M059J (cell line): ENCODE data around the gene AP3S1. TPM values are rescaled to one million over a fixed set of nuclear protein-coding genes. Genes with fewer than 3 reads are reported as not detected.
A peak's percentile ranks its signal among the peaks of the same experiment; 100 is the strongest.
"Not testable (repeated sequence)": the region's sequence is repeated elsewhere in the genome, so short reads cannot be mapped to it uniquely, and the experiment has no call there.

Experiments
- DNase-seq: peaks from one replicate; pipeline ENCODE4 v3.0.0-alpha.2; 2012; ENCODE audit warnings: low read depth
- total RNA-seq: library from RNA; depleted of rRNA; stranded (reverse); fragments of >200 nt; shearing (Covaris generic); gene quantifications from 2 replicates; pipeline ENCODE4 v1.2.3, GENCODE V29; 2014; rRNA removed

The AP3S1 gene
- 124 and 161 TPM in 2 replicates for total RNA-seq

GRCh38 chr5:115841382-115842088 lies at the start of gene AP3S1, which contains the start of gene ATG12:
AP3S1 (plus strand) TSS chr5:115841935; CDS start chr5:115842038, 103 bp downstream.
ATG12 (minus strand) TSS chr5:115841565; CDS start chr5:115841552, 13 bp downstream.
- peak; percentile 92 for DNase-seq

- no peak for DNase-seq
Measured at GRCh38 chr5:115795700-115796099, 46.0 kb upstream of the AP3S1 start.

GRCh38 chr5:115796656-115797055 lies 45.1 kb upstream of the AP3S1 start:
- no peak for DNase-seq

- DNase-seq = no peak
Measured at GRCh38 chr5:115798252-115798651, 43.5 kb upstream of the AP3S1 start.

GRCh38 chr5:115800108-115800507 lies 41.6 kb upstream of the AP3S1 start:
- no peak for DNase-seq

GRCh38 chr5:115801152-115801551 lies 40.6 kb upstream of the AP3S1 start:
- no peak for DNase-seq

GRCh38 chr5:115801984-115802383 lies 39.8 kb upstream of the AP3S1 start:
- no peak for DNase-seq

GRCh38 chr5:115806986-115807653 lies 34.6 kb upstream of the AP3S1 start:
- DNase-seq = no peak

- DNase-seq = no peak
Measured at GRCh38 chr5:115807654-115808052, 34.1 kb upstream of the AP3S1 start.

GRCh38 chr5:115808066-115808465 lies 33.7 kb upstream of the AP3S1 start:
- not testable (repeated sequence) for DNase-seq

GRCh38 chr5:115809946-115810345 lies 31.8 kb upstream of the AP3S1 start:
- no peak for DNase-seq

- DNase-seq = no peak
Measured at GRCh38 chr5:115810761-115811160, 31.0 kb upstream of the AP3S1 start.

GRCh38 chr5:115811406-115811805 lies 30.3 kb upstream of the AP3S1 start:
- DNase-seq = no peak

GRCh38 chr5:115812372-115812771 lies 29.4 kb upstream of the AP3S1 start:
- DNase-seq = no peak

- no peak for DNase-seq
Measured at GRCh38 chr5:115813719-115814118, 28.0 kb upstream of the AP3S1 start.

GRCh38 chr5:115815006-115815692 lies 26.6 kb upstream of the AP3S1 start:
- DNase-seq = no peak

- no peak for DNase-seq
Measured at GRCh38 chr5:115815693-115816225, 26.0 kb upstream of the AP3S1 start.

- peak; percentile 33 for DNase-seq
Measured at GRCh38 chr5:115816226-115817081, 25.3 kb upstream of the AP3S1 start, which contains the start of gene CDO1. CDO1 (minus strand) TSS chr5:115816659; CDS start chr5:115816397, 262 bp downstream.

- DNase-seq = no peak
Measured at GRCh38 chr5:115817386-115817785, 24.3 kb upstream of the AP3S1 start.

- no peak for DNase-seq
Measured at GRCh38 chr5:115818821-115819220, 22.9 kb upstream of the AP3S1 start.

GRCh38 chr5:115820846-115821245 lies 20.9 kb upstream of the AP3S1 start:
- DNase-seq = no peak
